IMR-90 (cell line): ENCODE data around the gene IL17C. TPM values are rescaled to one million over a fixed set of nuclear protein-coding genes. Genes with fewer than 3 reads are reported as not detected.

Experiments
- ATAC-seq: fragments of 200-7000 bp; cut with Tn5 transposase; 2 replicates; pipeline ENCODE4 v1.9.1; 2020; ENCODE audit warnings: low read depth, mild to moderate bottlenecking, moderate library complexity
- BruUV-seq: library from RNA; stranded (reverse); fragments of 400-500 nt; replicated peaks from 2 replicates; lab custom pipeline; 2021; lab: Mats Ljungman, UMichigan
- CTCF ChIA-PET: fragments of 300-600 bp; formaldehyde crosslinking; extraction: SDS; loops from one replicate; lab custom pipeline; 2021; ENCODE audit warnings: antibody characterized with exemption; lab: Yijun Ruan, JAX
- POLR2A ChIA-PET: fragments of 300-600 bp; sonication (Branson Sonifier 250); formaldehyde crosslinking; loops from one replicate; lab custom pipeline; 2022; ENCODE audit warnings: antibody characterized with exemption; ENCODE audit not compliant: unreplicated experiment; lab: Charles Lee
- DNase-seq: peaks from one replicate; pipeline ENCODE4 v3.0.0; 2013
- H2AFZ ChIP-seq: replicated peaks from 2 replicates; pipeline ENCODE3; 2013; ENCODE audit warnings: low read length, mild to moderate bottlenecking; ENCODE audit not compliant: poor library complexity
- H2AK5ac ChIP-seq: 2 replicates; pipeline ENCODE4 v1.6.1; 2013; ENCODE audit warnings: low read depth, low read length, inconsistent platforms
- H2AK9ac ChIP-seq: replicated peaks from 2 replicates; pipeline ENCODE3; 2013; ENCODE audit warnings: mild to moderate bottlenecking, low read depth, low read length, moderate library complexity; ENCODE audit not compliant: poor library complexity
- H2BK120ac ChIP-seq: 2 replicates; pipeline ENCODE4 v1.6.1; 2013; ENCODE audit warnings: low read depth, low read length, inconsistent platforms
- H2BK15ac ChIP-seq: 3 replicates; pipeline ENCODE4 v1.6.1; 2013; ENCODE audit warnings: low read depth, low read length, inconsistent platforms
- H2BK20ac ChIP-seq: 2 replicates; pipeline ENCODE4 v1.6.1; 2013; ENCODE audit warnings: low read depth, mild to moderate bottlenecking, inconsistent platforms, low read length, moderate library complexity
- H2BK5ac ChIP-seq: 2 replicates; pipeline ENCODE4 v1.6.1; 2013; ENCODE audit warnings: mild to moderate bottlenecking, low read depth, low read length, inconsistent platforms; ENCODE audit not compliant: poor library complexity, severe bottlenecking
- H3K14ac ChIP-seq: replicated peaks from 2 replicates; pipeline ENCODE4 v1.6.1; 2013; ENCODE audit warnings: low read depth, low read length, inconsistent platforms
- H3K18ac ChIP-seq: 2 replicates; pipeline ENCODE4 v1.6.1; 2013; ENCODE audit warnings: low read depth, low read length, control low read depth
- H3K23ac ChIP-seq: 2 replicates; pipeline ENCODE4 v1.6.1; 2013; ENCODE audit warnings: low read depth, low read length, inconsistent platforms
- H3K27ac ChIP-seq: 2 replicates; pipeline ENCODE4 v1.5.1; 2013; ENCODE audit warnings: mild to moderate bottlenecking, control low read depth, low read length; ENCODE audit not compliant: insufficient read depth
- H3K27me3 ChIP-seq: 2 replicates; pipeline ENCODE4 v1.6.1; 2013; ENCODE audit warnings: low read length; ENCODE audit not compliant: control insufficient read depth, insufficient read depth
- H3K36me3 ChIP-seq: 2 replicates; pipeline ENCODE4 v1.6.1; 2013; ENCODE audit warnings: low read length, mixed read lengths; ENCODE audit not compliant: control insufficient read depth, insufficient read depth
- H3K4ac ChIP-seq: 2 replicates; pipeline ENCODE4 v1.6.1; 2013; ENCODE audit warnings: low read depth, low read length, inconsistent platforms
- H3K4me1 ChIP-seq: 2 replicates; pipeline ENCODE4 v1.6.1; 2013; ENCODE audit warnings: low read length, mixed read lengths; ENCODE audit not compliant: control insufficient read depth, insufficient read depth
- H3K4me2 ChIP-seq: 2 replicates; pipeline ENCODE4 v1.6.1; 2013; ENCODE audit warnings: low read depth, mild to moderate bottlenecking, control low read depth, low read length, moderate library complexity
- H3K4me3 ChIP-seq: 2 replicates; pipeline ENCODE4 v1.5.1; 2013; ENCODE audit warnings: low read depth, mild to moderate bottlenecking, control low read depth, low read length, moderate library complexity; ENCODE audit not compliant: insufficient read depth
- H3K56ac ChIP-seq: 2 replicates; pipeline ENCODE4 v1.6.1; 2013; ENCODE audit warnings: low read length, inconsistent platforms; ENCODE audit not compliant: insufficient read depth; ENCODE audit errors: extremely low read depth
- H3K79me1 ChIP-seq, 2 experiments: 2 replicates each; pipeline ENCODE4 v1.6.1; 2013; ENCODE audit warnings: low read length in 2 of 2, inconsistent platforms in 1 of 2, low read depth in 1 of 2
- H3K9ac ChIP-seq: 2 replicates; pipeline ENCODE4 v1.6.1; 2013; ENCODE audit warnings: low read depth, low read length, control low read depth
- H3K9me1 ChIP-seq: 2 replicates; pipeline ENCODE4 v1.6.1; 2013; ENCODE audit warnings: low read length, inconsistent platforms; ENCODE audit not compliant: insufficient read depth
- H3K9me3 ChIP-seq: 2 replicates; pipeline ENCODE4 v1.6.1; 2013; ENCODE audit warnings: low read length; ENCODE audit not compliant: control insufficient read depth, insufficient read depth
- H4K20me1 ChIP-seq: 2 replicates; pipeline ENCODE4 v1.6.1; 2013; ENCODE audit warnings: low read length, inconsistent platforms; ENCODE audit not compliant: insufficient read depth
- H4K5ac ChIP-seq: 2 replicates; pipeline ENCODE4 v1.6.1; 2013; ENCODE audit warnings: mild to moderate bottlenecking, low read depth, low read length, control low read depth
- H4K8ac ChIP-seq, 2 experiments: 2 replicates each; pipeline ENCODE4 v1.6.1; 2013; ENCODE audit warnings: low read depth in 2 of 2, low read length in 2 of 2, control low read depth in 1 of 2, inconsistent platforms in 1 of 2
- H4K91ac ChIP-seq: 2 replicates; pipeline ENCODE4 v1.6.1; 2013; ENCODE audit warnings: low read depth, low read length, inconsistent platforms; ENCODE audit not compliant: insufficient read depth
- BHLHE40 ChIP-seq: fragments of 150-350 bp; IDR thresholded peaks from 2 replicates; pipeline ENCODE4 v1.6.1; 2016; ENCODE audit warnings: mild to moderate bottlenecking, low read depth, low read length
- CEBPB ChIP-seq: IDR thresholded peaks from 2 replicates; pipeline ENCODE4 v1.6.1; 2012; ENCODE audit warnings: low read depth, low read length, improper control_type of control experiment
- CHD1 ChIP-seq: IDR thresholded peaks from 2 replicates; pipeline ENCODE4 v1.6.1; 2012; ENCODE audit warnings: low read depth, low read length, improper control_type of control experiment
- CTCF ChIP-seq: conservative IDR thresholded peaks from 2 replicates; pipeline ENCODE4 v1.5.1; 2012; ENCODE audit warnings: mild to moderate bottlenecking, low read depth, low read length, improper control_type of control experiment
- ELK1 ChIP-seq: fragments of 150-350 bp; IDR thresholded peaks from 2 replicates; pipeline ENCODE4 v1.6.1; 2016; ENCODE audit warnings: low read depth, mild to moderate bottlenecking, low read length, moderate library complexity, borderline replicate concordance
- FOS ChIP-seq: fragments of 150-350 bp; IDR thresholded peaks from 2 replicates; pipeline ENCODE4 v1.6.1; 2016; ENCODE audit warnings: low read depth, low read length
- NFE2L2 ChIP-seq: fragments of 150-350 bp; IDR thresholded peaks from 2 replicates; pipeline ENCODE4 v1.6.1; 2016; ENCODE audit warnings: low read depth, mild to moderate bottlenecking, low read length
- POLR2A ChIP-seq: IDR thresholded peaks from 2 replicates; pipeline ENCODE4 v1.6.1; 2012; ENCODE audit warnings: mild to moderate bottlenecking, low read depth, low read length
- RAD21 ChIP-seq: IDR thresholded peaks from 2 replicates; pipeline ENCODE4 v1.6.1; 2012; ENCODE audit warnings: low read length, improper control_type of control experiment
- RCOR1 ChIP-seq: IDR thresholded peaks from 2 replicates; pipeline ENCODE4 v1.6.1; 2012; ENCODE audit warnings: mild to moderate bottlenecking, low read length, improper control_type of control experiment; ENCODE audit not compliant: insufficient replicate concordance
- SMC3 ChIP-seq: fragments of 150-350 bp; IDR thresholded peaks from 2 replicates; pipeline ENCODE4 v1.6.1; 2016; ENCODE audit warnings: low read depth, mild to moderate bottlenecking, antibody characterized with exemption, low read length, moderate library complexity
- USF2 ChIP-seq: fragments of 150-350 bp; IDR thresholded peaks from 2 replicates; pipeline ENCODE4 v1.6.1; 2017; ENCODE audit warnings: mild to moderate bottlenecking, antibody characterized with exemption, low read length, low read depth
- WGBS, 2 experiments: methylation state at CpG; one replicate each; pipeline versions ENCODE4 v1.1.5 to v1.1.7; 2013; ENCODE audit warnings: missing lambda C conversion rate in 2 of 2; ENCODE audit not compliant: insufficient read length in 1 of 2; ENCODE audit errors: extremely low coverage in 2 of 2; 5-methylcytosine and 5-hydroxymethylcytosine counted together
- dilution Hi-C: fragments of 300-500 bp; cut with HindIII; formaldehyde crosslinking; loops from one replicate; pipeline ENCODE4 v1.14.3; 2018; ENCODE audit warnings: low sequenced_read_pairs; ENCODE audit not compliant: unreplicated experiment
- in situ Hi-C: fragments of 300-500 bp; cut with MboI; formaldehyde crosslinking; loops from 3 replicates; pipeline ENCODE4 v1.14.3; 2019; ENCODE audit warnings: low sequenced_read_pairs, inconsistent platforms, mixed read lengths
- intact Hi-C: fragments of 100-400 bp; cut with micrococcal nuclease; formaldehyde crosslinking; loops from 2 replicates; pipeline ENCODE4 v1.10.0; 2022
- polyA plus RNA-seq, 3 experiments: library from polyadenylated mRNA; depleted of rRNA; stranded (reverse); fragments of >200 nt; gene quantifications; 2 replicates each; pipeline ENCODE4 v1.2.3, GENCODE V29; 2012; ENCODE audit warnings: low replicate concordance in 1 of 3
- total RNA-seq: library from RNA; depleted of rRNA; stranded (reverse); fragments of >200 nt; gene quantifications from 2 replicates; pipeline ENCODE4 v1.2.3, GENCODE V29; 2012

The IL17C gene
- total and polyA plus RNA-seq, 2 of the 4 experiments (the other 2 are of a cell fraction) = 0.09 TPM; not detected in 1

GRCh38 chr16:88685156-88686061 lies 47.0 kb downstream of the IL17C start:
- Histone ChIP-seq H2AFZ (peak overlapping the region; percentile 86), H3K79me1 (no peaks in the 10 kb centered on the region), H3K4me1 (peaks cover 7% of the 10 kb centered on the region; the same call in 1 of the 2 replicates), H2BK20ac (no peak overlapping the region), H2BK15ac (no peak overlapping the region), H3K4me2 (peak overlapping the region; percentile 58), H4K8ac (no peak overlapping the region), H3K27me3 (peaks cover 32% of the 10 kb centered on the region), H3K9ac (no peak overlapping the region), H3K18ac (no peak overlapping the region), H3K23ac (no peak overlapping the region), H3K56ac (no peak overlapping the region), H2AK9ac (peak overlapping the region; percentile 68), H3K9me3 (no peaks in the 10 kb centered on the region), H2BK5ac (no peak overlapping the region), H3K36me3 (no peaks in the 10 kb centered on the region), H4K5ac (no peak overlapping the region), H2AK5ac (peak overlapping the region; percentile 33; the same call in 1 of the 2 replicates), H3K9me1 (no peaks in the 10 kb centered on the region), H3K27ac (no peak overlapping the region), H3K4ac (no peak overlapping the region), H2BK120ac (no peak overlapping the region), H3K4me3 (no peak overlapping the region), H4K20me1 (peaks cover 7% of the 10 kb centered on the region; the same call in 1 of the 2 replicates), H4K91ac (no peak overlapping the region), H3K14ac (no peak overlapping the region)
- TF ChIP-seq ELK1 = no peak
- TF ChIP-seq FOS = peak; percentile 61; the same call in 1 of the 2 replicates
- no peak for TF ChIP-seq USF2
- TF ChIP-seq SMC3 = peak; percentile 67
- no peak for TF ChIP-seq NFE2L2
- TF ChIP-seq BHLHE40 = peak; percentile 5; the same call in 1 of the 2 replicates
- no peak for TF ChIP-seq RCOR1
- peak; percentile 77 for TF ChIP-seq CTCF
- TF ChIP-seq RAD21 = peak; percentile 46
- no peak for TF ChIP-seq CHD1
- TF ChIP-seq CEBPB = peak; percentile 46; the same call in 1 of the 2 replicates
- TF ChIP-seq POLR2A = no peak
- no TSS peak for BruUV-seq
- POLR2A ChIA-PET = no interaction called here
- in situ Hi-C loops = no loop called here
- ATAC-seq (peak; percentile 50), DNase-seq (peak; percentile 67)
- CTCF ChIA-PET = interaction anchor here (0.6 to 0.9 kb wide), 2 partner anchors 17 to 89 kb away, joined by 3 to 4 read pairs; no protein-coding TSS in a partner anchor
- 38% methylated on average over 2 of the region's 33 CpGs; no CpG with 5 or more reads in 1 of the 2 experiments for WGBS, 2 experiments
- intact Hi-C loops = loop anchor here (1.0 kb wide), 2 partner anchors 16 to 22 kb away; partner anchors contain the start of gene MVD
- dilution Hi-C loops = no loop called here
